A549 (cell line): Measurements from ENCODE around the gene DEPDC5. TPM values are rescaled to one million over a fixed set of nuclear protein-coding genes. Genes with fewer than 3 reads are reported as not detected.
A peak's percentile ranks its signal among the peaks of the same experiment; 100 is the strongest.

Experiments used
- ATAC-seq, 2 experiments: fragments of 200-7000 bp in 1 of 2; fragments of >200 bp in 1 of 2; cut with Nextera tagmentation in 1 of 2; cut with Tn5 transposase in 1 of 2; 3 replicates each; pipeline versions ENCODE4 v1.8.0 to v1.9.1; 2018 to 2020; ENCODE audit warnings: mild to moderate bottlenecking in 1 of 2, moderate library complexity in 1 of 2
- CTCF ChIA-PET: fragments of 300-600 bp; sonication (Branson Sonifier 250); formaldehyde crosslinking; extraction: SDS; loops from one replicate; lab custom pipeline; 2021; ENCODE audit warnings: antibody characterized with exemption, inconsistent platforms; lab: Yijun Ruan, JAX
- POLR2A ChIA-PET: fragments of 350-600 bp; formaldehyde crosslinking; extraction: SDS; loops from one replicate; lab custom pipeline; 2021; ENCODE audit warnings: antibody characterized with exemption, inconsistent platforms; lab: Yijun Ruan, JAX
- DNase-seq, 2 experiments: peaks; one replicate each; pipeline versions ENCODE4 v3.0.0 to v3.0.0-alpha.2; 2011 to 2016; ENCODE audit warnings: low read depth in 1 of 2, low spot score in 1 of 2
- FAIRE-seq: peaks from 2 replicates; lab custom pipeline; 2011; peaks lifted over from hg19 to GRCh38; lab: Jason Lieb, UNC
- H3K27ac ChIP-seq, 2 experiments: fragments of >200 bp; sonication (Bioruptor Twin); formaldehyde crosslinking; 3 replicates each; pipeline ENCODE4 v1.5.1; 2016 to 2017
- H3K4me1 ChIP-seq: fragments of >200 bp; sonication (Bioruptor Twin); formaldehyde crosslinking; 3 replicates; pipeline ENCODE4 v1.6.1; 2016
- H3K4me2 ChIP-seq: fragments of >200 bp; sonication (Bioruptor Twin); formaldehyde crosslinking; 3 replicates; pipeline ENCODE4 v1.6.1; 2016
- H3K4me3 ChIP-seq: fragments of >200 bp; sonication (Bioruptor Twin); formaldehyde crosslinking; 3 replicates; pipeline ENCODE4 v1.5.1; 2016
- H3K9me3 ChIP-seq: fragments of >200 bp; sonication (Bioruptor Twin); formaldehyde crosslinking; 3 replicates; pipeline ENCODE4 v1.6.1; 2016
- CBX8 ChIP-seq: fragments of 200-600 bp; sonication (generic); IDR thresholded peaks from 2 replicates; pipeline ENCODE4 v1.6.1; 2016
- CEBPB ChIP-seq, 2 experiments: fragments of >200 bp in 1 of 2; sonication (Bioruptor Twin) in 1 of 2; formaldehyde crosslinking in 1 of 2; IDR thresholded peaks; 2 replicates each; pipeline ENCODE4 v1.6.1; 2012 to 2016
- FOSB ChIP-seq: fragments of 250-450 bp; sonication (Bioruptor Pico); IDR thresholded peaks from 2 replicates; pipeline ENCODE4 v1.5.0; 2020; ENCODE audit warnings: mild to moderate bottlenecking, moderate library complexity
- FOSL2 ChIP-seq, 2 experiments: fragments of 450-650 bp in 1 of 2; fragments of >200 bp in 1 of 2; sonication (Bioruptor Twin) in 1 of 2; formaldehyde crosslinking; IDR thresholded peaks; 2 replicates each; pipeline versions ENCODE4 v1.5.0 to v1.6.1; 2016 to 2020; ENCODE audit warnings: mild to moderate bottlenecking in 1 of 2, moderate library complexity in 1 of 2
- GATA3 ChIP-seq: IDR thresholded peaks from 2 replicates; pipeline ENCODE4 v1.6.1; 2012; ENCODE audit warnings: borderline replicate concordance
- HDAC2 ChIP-seq: fragments of 200-600 bp; sonication (generic); IDR thresholded peaks from 2 replicates; pipeline ENCODE4 v1.6.1; 2016
- HOXB13 ChIP-seq: fragments of 250-450 bp; sonication (Bioruptor Pico); IDR thresholded peaks from 2 replicates; pipeline ENCODE4 v1.5.0; 2020; ENCODE audit warnings: low read depth, mild to moderate bottlenecking, moderate library complexity
- JUNB ChIP-seq: fragments of >200 bp; sonication (Bioruptor Twin); formaldehyde crosslinking; IDR thresholded peaks from 2 replicates; pipeline ENCODE4 v1.6.1; 2016
- KDM1A ChIP-seq: fragments of 200-600 bp; sonication (generic); IDR thresholded peaks from 2 replicates; pipeline ENCODE4 v1.6.1; 2016; ENCODE audit warnings: low read depth, mild to moderate bottlenecking
- KDM5A ChIP-seq: fragments of 200-600 bp; sonication (generic); IDR thresholded peaks from 2 replicates; pipeline ENCODE4 v1.6.1; 2016; ENCODE audit warnings: antibody characterized with exemption, mild to moderate bottlenecking
- MAZ ChIP-seq: fragments of 150-350 bp; IDR thresholded peaks from 2 replicates; pipeline ENCODE4 v1.6.1; 2014; ENCODE audit warnings: antibody characterized with exemption, low read depth, low read length, borderline replicate concordance
- NFE2L2 ChIP-seq: fragments of 150-350 bp; conservative IDR thresholded peaks from 2 replicates; pipeline ENCODE4 v1.6.1; 2014; ENCODE audit warnings: low read length
- NR3C1 ChIP-seq: fragments of >200 bp; sonication (Bioruptor Twin); formaldehyde crosslinking; IDR thresholded peaks from 3 replicates; pipeline ENCODE4 v1.6.1; 2017
- PHF8 ChIP-seq: fragments of 200-600 bp; sonication (generic); IDR thresholded peaks from 2 replicates; pipeline ENCODE4 v1.6.1; 2016; ENCODE audit warnings: low read depth, mild to moderate bottlenecking, antibody characterized with exemption, moderate library complexity, borderline replicate concordance
- POLR2AphosphoS2 ChIP-seq: conservative IDR thresholded peaks from 2 replicates; pipeline ENCODE4 v1.6.1; 2012; ENCODE audit warnings: low read length, improper control_type of control experiment, inconsistent platforms
- RARB ChIP-seq: fragments of 250-450 bp; sonication (Bioruptor Pico); IDR thresholded peaks from 2 replicates; pipeline ENCODE4 v1.8.0; 2021; ENCODE audit warnings: mild to moderate bottlenecking, moderate library complexity
- REST ChIP-seq: fragments of 200-600 bp; sonication (generic); IDR thresholded peaks from 2 replicates; pipeline ENCODE4 v1.6.1; 2016; ENCODE audit warnings: antibody characterized with exemption, mild to moderate bottlenecking, moderate library complexity
- RFX5 ChIP-seq: fragments of 450-650 bp; IDR thresholded peaks from 2 replicates; pipeline ENCODE4 v1.7.1; 2014; ENCODE audit warnings: antibody characterized with exemption, mild to moderate bottlenecking, moderate library complexity
- SREBF2 ChIP-seq: fragments of 450-650 bp; IDR thresholded peaks from 2 replicates; pipeline ENCODE4 v1.6.1; 2014; ENCODE audit warnings: mild to moderate bottlenecking, moderate library complexity
- ZC3H11A ChIP-seq: fragments of 450-650 bp; IDR thresholded peaks from 2 replicates; pipeline ENCODE4 v1.6.1; 2014; ENCODE audit warnings: antibody characterized with exemption, mild to moderate bottlenecking
- WGBS: methylation state at CpG from one replicate; pipeline ENCODE4 v1.1.6; 2017; ENCODE audit errors: missing lambda C conversion rate; 5-methylcytosine and 5-hydroxymethylcytosine counted together
- polyA plus RNA-seq, 4 experiments: library from polyadenylated mRNA; depleted of rRNA in 3 of 4; stranded (reverse); fragments of >200 nt; fragmentation: RNase III in 1 of 4; extraction: RNeasy Plus Mini Kit Qiagen cat#74134 plus additional on column Dnase treatment in 1 of 4; gene quantifications; 2 replicates in 3 of 4; 3 replicates in 1 of 4; pipeline ENCODE4 v1.2.3, GENCODE V29; 2011 to 2017
- TF ChIP-seq, protein P1 (sequence below): IDR thresholded peaks from 2 replicates; pipeline ENCODE4 v1.6.1; 2012; ENCODE audit warnings: low read depth, borderline replicate concordance
- TF ChIP-seq, protein P2 (sequence below): fragments of 250-450 bp; sonication (Bioruptor Pico); IDR thresholded peaks from 2 replicates; pipeline ENCODE4 v1.5.0; 2021; ENCODE audit warnings: mild to moderate bottlenecking, moderate library complexity, borderline replicate concordance
- TF ChIP-seq, protein P3 (sequence below): IDR thresholded peaks from 2 replicates; pipeline ENCODE4 v1.6.1; 2012
- TF ChIP-seq, protein P4 (sequence below): fragments of 450-650 bp; IDR thresholded peaks from 2 replicates; pipeline ENCODE4 v1.6.1; 2014; ENCODE audit warnings: antibody characterized with exemption

Gene DEPDC5
- polyA plus RNA-seq, 2 of the 4 experiments (the other 2 are of a cell fraction): 4.4 to 10.1 TPM

- Histone ChIP-seq H3K4me1 (peaks cover 52% of the 10 kb centered on the region), H3K4me2 (peak overlapping the region; percentile 67), H3K4me3 (no peak overlapping the region), H3K9me3 (no peaks in the 10 kb centered on the region), H3K27ac (peak overlapping the region in 1 of 2 experiments; percentile 69; a peak in 3 of 6 replicates)
- ATAC-seq (peak in 1 of 2 experiments; percentile 45; a peak in 3 of 6 replicates), FAIRE-seq (no peak), DNase-seq (no peak)
- CTCF ChIA-PET: no interaction called here
- POLR2A ChIA-PET: no interaction called here
- TF ChIP-seq KDM5A: no peak
- TF ChIP-seq POLR2AphosphoS2: no peak
- TF ChIP-seq, protein P1, sequence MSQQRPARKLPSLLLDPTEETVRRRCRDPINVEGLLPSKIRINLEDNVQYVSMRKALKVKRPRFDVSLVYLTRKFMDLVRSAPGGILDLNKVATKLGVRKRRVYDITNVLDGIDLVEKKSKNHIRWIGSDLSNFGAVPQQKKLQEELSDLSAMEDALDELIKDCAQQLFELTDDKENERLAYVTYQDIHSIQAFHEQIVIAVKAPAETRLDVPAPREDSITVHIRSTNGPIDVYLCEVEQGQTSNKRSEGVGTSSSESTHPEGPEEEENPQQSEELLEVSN: no peak
- TF ChIP-seq, protein P2, sequence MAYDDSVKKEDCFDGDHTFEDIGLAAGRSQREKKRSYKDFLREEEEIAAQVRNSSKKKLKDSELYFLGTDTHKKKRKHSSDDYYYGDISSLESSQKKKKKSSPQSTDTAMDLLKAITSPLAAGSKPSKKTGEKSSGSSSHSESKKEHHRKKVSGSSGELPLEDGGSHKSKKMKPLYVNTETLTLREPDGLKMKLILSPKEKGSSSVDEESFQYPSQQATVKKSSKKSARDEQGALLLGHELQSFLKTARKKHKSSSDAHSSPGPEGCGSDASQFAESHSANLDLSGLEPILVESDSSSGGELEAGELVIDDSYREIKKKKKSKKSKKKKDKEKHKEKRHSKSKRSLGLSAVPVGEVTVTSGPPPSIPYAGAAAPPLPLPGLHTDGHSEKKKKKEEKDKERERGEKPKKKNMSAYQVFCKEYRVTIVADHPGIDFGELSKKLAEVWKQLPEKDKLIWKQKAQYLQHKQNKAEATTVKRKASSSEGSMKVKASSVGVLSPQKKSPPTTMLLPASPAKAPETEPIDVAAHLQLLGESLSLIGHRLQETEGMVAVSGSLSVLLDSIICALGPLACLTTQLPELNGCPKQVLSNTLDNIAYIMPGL (CRISPR knock-in tag): no peak
- no peak for TF ChIP-seq ZC3H11A
- TF ChIP-seq NFE2L2: no peak
- TF ChIP-seq, protein P3, sequence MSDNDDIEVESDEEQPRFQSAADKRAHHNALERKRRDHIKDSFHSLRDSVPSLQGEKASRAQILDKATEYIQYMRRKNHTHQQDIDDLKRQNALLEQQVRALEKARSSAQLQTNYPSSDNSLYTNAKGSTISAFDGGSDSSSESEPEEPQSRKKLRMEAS: no peak
- no peak for TF ChIP-seq REST
- no peak for TF ChIP-seq MAZ
- no peak for TF ChIP-seq RARB (CRISPR knock-in tag)
- no peak for TF ChIP-seq CBX8
- no peak for TF ChIP-seq CEBPB (IDR thresholded peaks at IDR 0.05)
- TF ChIP-seq NR3C1: no peak
- no peak for TF ChIP-seq PHF8
- no peak for TF ChIP-seq GATA3
- WGBS: 53% methylated on average over 2 of the region's 2 CpGs
Measured at GRCh38 chr22:31952094-31952401, 198.2 kb downstream of the DEPDC5 start.

DNA sequence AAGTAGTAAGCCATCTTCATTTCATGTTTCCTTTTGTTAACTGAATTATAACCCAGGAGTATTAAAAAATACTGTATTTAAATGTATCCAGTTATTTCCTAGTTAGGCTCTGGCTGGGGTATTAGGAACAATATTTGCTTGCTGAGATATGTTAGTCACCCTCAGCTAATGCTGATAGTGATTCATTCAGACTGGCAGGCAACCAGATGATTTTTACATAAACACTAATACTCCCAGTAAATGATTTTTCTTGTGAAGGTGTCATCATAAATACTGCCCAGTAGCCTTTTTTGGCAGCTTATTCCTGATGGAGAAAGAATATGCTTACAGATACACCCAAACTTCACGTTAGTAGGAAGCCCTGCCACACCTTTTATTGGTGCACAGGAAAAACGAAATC is 198.7 kb downstream of the DEPDC5 start:
- peak in 1 of 2 experiments; percentile 28 for DNase-seq

DNA sequence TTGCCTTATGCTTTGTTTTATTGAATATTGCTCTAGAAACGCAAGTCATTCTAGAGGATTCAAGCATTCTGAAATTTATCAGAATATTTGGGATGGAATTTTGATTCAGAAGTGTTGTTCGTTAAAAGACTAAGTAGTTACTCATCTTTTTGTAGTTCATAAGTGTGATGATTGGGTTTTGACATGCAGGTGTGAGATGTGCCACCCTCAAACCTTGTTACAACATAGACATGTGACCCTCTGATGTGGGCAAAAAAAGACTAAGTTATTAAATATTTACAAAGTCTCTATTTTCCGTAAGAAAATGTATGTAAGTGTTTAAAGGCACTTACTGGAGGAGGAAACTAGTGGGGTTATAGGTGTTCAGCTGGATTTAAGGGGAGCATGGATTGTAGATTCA is 199.4 kb downstream of the DEPDC5 start:
- peak overlapping the region in 1 of 2 experiments; percentile 27; a peak in 1 of 6 replicates for H3K27ac ChIP-seq
- H3K9me3 ChIP-seq: no peaks in the 10 kb centered on the region
- no peak for DNase-seq
- peak overlapping the region; percentile 67 for H3K4me2 ChIP-seq
- FAIRE-seq: no peak
- peaks cover 46% of the 10 kb centered on the region for H3K4me1 ChIP-seq
- CTCF ChIA-PET: interaction anchor here (0.6 to 10.2 kb wide), 4 partner anchors 16 to 288 kb away, joined by 3 to 76 read pairs (median 4); no protein-coding TSS in a partner anchor
- no peak for ATAC-seq
- 85% methylated on average over 3 of the region's 3 CpGs for WGBS
- H3K4me3 ChIP-seq: no peak overlapping the region
- POLR2A ChIA-PET: no interaction called here
- no peak for TF ChIP-seq KDM1A
- TF ChIP-seq, protein P4, sequence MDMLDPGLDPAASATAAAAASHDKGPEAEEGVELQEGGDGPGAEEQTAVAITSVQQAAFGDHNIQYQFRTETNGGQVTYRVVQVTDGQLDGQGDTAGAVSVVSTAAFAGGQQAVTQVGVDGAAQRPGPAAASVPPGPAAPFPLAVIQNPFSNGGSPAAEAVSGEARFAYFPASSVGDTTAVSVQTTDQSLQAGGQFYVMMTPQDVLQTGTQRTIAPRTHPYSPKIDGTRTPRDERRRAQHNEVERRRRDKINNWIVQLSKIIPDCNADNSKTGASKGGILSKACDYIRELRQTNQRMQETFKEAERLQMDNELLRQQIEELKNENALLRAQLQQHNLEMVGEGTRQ: no peak
- no peak for TF ChIP-seq REST
- no peak for TF ChIP-seq HDAC2
- no peak for TF ChIP-seq FOSB (CRISPR knock-in tag)
- no peak for TF ChIP-seq JUNB
- no peak for TF ChIP-seq HOXB13 (CRISPR knock-in tag)
- no peak for TF ChIP-seq SREBF2
- TF ChIP-seq RARB (CRISPR knock-in tag): no peak
- no peak for TF ChIP-seq RFX5

More for the DNA sequence above, 198.7 kb downstream of the DEPDC5 start:
- FAIRE-seq: no peak
- peak overlapping the region; percentile 18; the same call in 1 of the 3 replicates for H3K4me3 ChIP-seq
- no peaks in the 10 kb centered on the region for H3K9me3 ChIP-seq
- peak overlapping the region; percentile 67 for H3K4me2 ChIP-seq
- H3K27ac ChIP-seq: peak overlapping the region in 1 of 2 experiments; percentile 69; a peak in 2 of 6 replicates
- TF ChIP-seq CEBPB (IDR thresholded peaks at IDR 0.05) (no peak), JUNB (0 out of 2 replicates have a peak, but pooled peaks have one; percentile 14), FOSL2 (IDR thresholded peaks at IDR 0.05) (no peak; the same call in 1 of the 2 replicates), FOSL2 (CRISPR knock-in tag; IDR thresholded peaks at IDR 0.05) (peak; percentile 68)
- TF ChIP-seq, all 56 proteins: peak for 2
- POLR2A ChIA-PET: no interaction called here
- ATAC-seq: peak; percentile 73 to 75; a peak in 5 of 6 replicates
- peaks cover 48% of the 10 kb centered on the region for H3K4me1 ChIP-seq
- CTCF ChIA-PET: interaction anchor here (0.7 to 10.2 kb wide), 3 partner anchors 16 to 287 kb away, joined by 3 to 76 read pairs (median 4); no protein-coding TSS in a partner anchor
- 26% methylated on average over 2 of the region's 2 CpGs for WGBS
